Gastroesophageal sphincter (tissue), 4 donors: ENCODE data around the gene PCDHA11. TPM values are rescaled to one million over a fixed set of nuclear protein-coding genes. Genes with fewer than 3 reads are reported as not detected.

Experiments
- ATAC-seq: fragments of 150-250 bp; one replicate; pipeline ENCODE4 v1.9.1; 2016; ENCODE audit warnings: mild to moderate bottlenecking, moderate library complexity
- H3K27ac ChIP-seq, 4 donors: fragments of 200-600 bp; sonication (generic) in 3 of 4; 1 replicate in 3 of 4; 2 replicates in 1 of 4; pipeline ENCODE4 v1.5.1; 2016 to 2019
- H3K27me3 ChIP-seq: fragments of 200-600 bp; sonication (generic); one replicate; pipeline ENCODE4 v1.5.1; 2019
- H3K36me3 ChIP-seq, 2 donors: fragments of 200-600 bp; sonication (generic); one replicate each; pipeline ENCODE4 v1.5.1; 2019; ENCODE audit warnings: control low read depth in 1 of 2
- H3K4me1 ChIP-seq, 3 donors: fragments of 200-600 bp; sonication (generic); 1 replicate in 2 of 3; 2 replicates in 1 of 3; pipeline ENCODE4 v1.5.1; 2016 to 2019; ENCODE audit warnings: control low read depth in 2 of 3
- H3K4me3 ChIP-seq, 2 donors: fragments of 200-600 bp; sonication (generic); one replicate each; pipeline ENCODE4 v1.5.1; 2019; ENCODE audit warnings: mild to moderate bottlenecking in 1 of 2, moderate library complexity in 1 of 2
- H3K9me3 ChIP-seq, 3 donors: fragments of 200-600 bp; sonication (generic); one replicate each; pipeline ENCODE4 v1.5.1; 2017 to 2019; ENCODE audit warnings: control low read depth in 2 of 3
- CTCF ChIP-seq, 4 experiments: fragments of 200-600 bp in 2 of 4; fragments of 450-650 bp in 2 of 4; sonication (generic) in 1 of 4; IDR thresholded peaks; one replicate each; pipeline ENCODE4 v1.5.1; 2017 to 2019; ENCODE audit warnings: antibody characterized with exemption in 4 of 4, mild to moderate bottlenecking in 2 of 4, moderate library complexity in 2 of 4
- EP300 ChIP-seq: sonication (generic); formaldehyde crosslinking; IDR thresholded peaks from one replicate; pipeline ENCODE4 v1.6.1; 2017; ENCODE audit warnings: antibody characterized with exemption, mild to moderate bottlenecking
- POLR2A ChIP-seq, 2 donors: fragments of 450-650 bp; IDR thresholded peaks; one replicate each; pipeline ENCODE4 v1.6.1; 2017; ENCODE audit warnings: antibody characterized with exemption in 2 of 2, mild to moderate bottlenecking in 2 of 2, moderate library complexity in 1 of 2
- POLR2AphosphoS5 ChIP-seq: sonication (generic); formaldehyde crosslinking; IDR thresholded peaks from one replicate; pipeline ENCODE4 v1.6.1; 2017; ENCODE audit warnings: antibody characterized with exemption
- WGBS, 2 donors: methylation state at CpG; one replicate each; pipeline ENCODE4 v1.1.5; 2018; ENCODE audit warnings: low coverage in 1 of 2; 5-methylcytosine and 5-hydroxymethylcytosine counted together
- total RNA-seq, 4 donors: library from RNA; depleted of rRNA; stranded (reverse); fragments of >200 nt; gene quantifications; one replicate each; pipeline ENCODE4 v1.1.0, GENCODE V29; 2016

Gene PCDHA11
- total RNA-seq, 4 donors from 2014 or later = 0.13 to 1.9 (median 0.89) TPM

GRCh38 chr5:140855772-140856674 lies 12.7 kb upstream of the PCDHA11 start, which contains the start of gene PCDHA10:
Gene PCDHA10, plus strand, starts transcription at chr5:140855897. Its CDS starts 152 bp downstream, at chr5:140856049.
- TF ChIP-seq CTCF (IDR thresholded peaks at IDR 0.05) (peak in 2 of 4 experiments; percentile 15 to 39), EP300 (no peak)
- Histone ChIP-seq H3K9me3 (peaks cover 0 to 61% (median 0%) of the 10 kb centered on the region in 3 donors), H3K27me3 (peaks cover 81% of the 10 kb centered on the region), H3K27ac (peak within 1 kb of the TSS in 1 of 4 donors; percentile 56), H3K4me3 (peak within 1 kb of the TSS; percentile 6 to 27), H3K4me1 (no peaks in the 10 kb centered on the region), H3K36me3 (no peaks in the 10 kb centered on the region)
- no peak for ATAC-seq
- WGBS, 2 donors = 11 to 18% methylated on average over 8 to 40 of the region's 44 CpGs

- Histone ChIP-seq H3K9me3 (peaks cover 0 to 71% (median 0%) of the 10 kb centered on the region in 3 donors), H3K27me3 (peaks cover 86% of the 10 kb centered on the region)
These were observed 11.4 kb upstream of the PCDHA11 start for GRCh38 chr5:140857177-140857986.

GRCh38 chr5:140857987-140858240 lies 10.8 kb upstream of the PCDHA11 start:
- no peak overlapping the region for H3K27ac ChIP-seq
- no peak overlapping the region for H3K4me3 ChIP-seq
- TF ChIP-seq POLR2A (IDR thresholded peaks at IDR 0.05) = no peak
- TF ChIP-seq POLR2AphosphoS5 = no peak
- no peak for TF ChIP-seq EP300
- no peak for TF ChIP-seq CTCF (IDR thresholded peaks at IDR 0.05)
- H3K9me3 ChIP-seq = peaks cover 0 to 71% (median 0%) of the 10 kb centered on the region in 3 donors
- peaks cover 86% of the 10 kb centered on the region for H3K27me3 ChIP-seq
- 40% methylated on average over 2 of the region's 22 CpGs; no CpG with 5 or more reads in 1 of the 2 donors for WGBS, 2 donors
- ATAC-seq = no peak
- no peaks in the 10 kb centered on the region for H3K36me3 ChIP-seq
- no peaks in the 10 kb centered on the region for H3K4me1 ChIP-seq

More at GRCh38 chr5:140857177-140857986, 11.4 kb upstream of the PCDHA11 start:
- ATAC-seq = no peak
- Histone ChIP-seq H3K4me1 (no peaks in the 10 kb centered on the region), H3K4me3 (no peak overlapping the region), H3K27ac (no peak overlapping the region), H3K36me3 (no peaks in the 10 kb centered on the region)
- 35 to 55% methylated on average over 4 to 19 of the region's 94 CpGs for WGBS, 2 donors
- TF ChIP-seq EP300 (no peak), POLR2A (IDR thresholded peaks at IDR 0.05) (no peak), CTCF (IDR thresholded peaks at IDR 0.05) (no peak), POLR2AphosphoS5 (no peak)

- H3K9me3 ChIP-seq = peaks cover 0 to 59% (median 0%) of the 10 kb centered on the region in 3 donors
- ATAC-seq = no peak
- WGBS, 2 donors = 41% methylated on average over 8 of the region's 76 CpGs; no CpG with 5 or more reads in 1 of the 2 donors
- no peaks in the 10 kb centered on the region for H3K4me1 ChIP-seq
- H3K27me3 ChIP-seq = peaks cover 57% of the 10 kb centered on the region
- no peak overlapping the region for H3K27ac ChIP-seq
- TF ChIP-seq POLR2AphosphoS5 (no peak), CTCF (IDR thresholded peaks at IDR 0.05) (no peak), POLR2A (IDR thresholded peaks at IDR 0.05) (no peak), EP300 (no peak)
- no peak overlapping the region for H3K4me3 ChIP-seq
- H3K36me3 ChIP-seq = no peaks in the 10 kb centered on the region
These were observed 6.1 kb upstream of the PCDHA11 start for GRCh38 chr5:140862441-140863295.
